HG03521 (cell line): Measurements from ENCODE around the gene COQ2.
A peak's percentile ranks its signal among the peaks of the same experiment; 100 is the strongest.
"Not testable (repeated sequence)": the region's sequence is repeated elsewhere in the genome, so short reads cannot be mapped to it uniquely, and the experiment has no call there.

ENCODE experiments used
- ATAC-seq: cut with Tn5 transposase; IDR thresholded peaks from one replicate; pipeline ENCODE4 v1.9.1; 2021; ENCODE audit warnings: mild to moderate bottlenecking, moderate library complexity; ENCODE audit not compliant: unreplicated experiment

Gene COQ2

GRCh38 chr4:83285055-83285407, 433 bp upstream of the COQ2 start:
- ATAC-seq, result no peak

GRCh38 chr4:83283181-83283580, 1.4 kb downstream of the COQ2 start:
- ATAC-seq, result no peak

GRCh38 chr4:83282049-83282535, 2.5 kb downstream of the COQ2 start:
- no peak for ATAC-seq

- peak; percentile 22 for ATAC-seq
Measured at GRCh38 chr4:83281307-83281706, 3.3 kb downstream of the COQ2 start.

- ATAC-seq, result peak; percentile 63
Measured at GRCh38 chr4:83276299-83277040, 8.1 kb downstream of the COQ2 start.

- ATAC-seq, result not testable (repeated sequence)
Measured at GRCh38 chr4:83273926-83274325, 10.7 kb downstream of the COQ2 start.

GRCh38 chr4:83272900-83273299, 11.7 kb downstream of the COQ2 start:
- ATAC-seq, result peak; percentile 77

- ATAC-seq, result no peak
Measured at GRCh38 chr4:83269256-83269655, 15.3 kb downstream of the COQ2 start.

- ATAC-seq, result no peak
Measured at GRCh38 chr4:83268491-83268890, 16.1 kb downstream of the COQ2 start.

GRCh38 chr4:83267830-83268475, 16.6 kb downstream of the COQ2 start:
- no peak for ATAC-seq

GRCh38 chr4:83267121-83267829, 17.3 kb downstream of the COQ2 start:
- no peak for ATAC-seq

- no peak for ATAC-seq
Measured at GRCh38 chr4:83266689-83267088, 17.9 kb downstream of the COQ2 start.

GRCh38 chr4:83263106-83263505, 21.5 kb downstream of the COQ2 start:
- ATAC-seq, result no peak

- no peak for ATAC-seq
Measured at GRCh38 chr4:83262682-83263081, 21.9 kb downstream of the COQ2 start.

- ATAC-seq, result no peak
Measured at GRCh38 chr4:83261307-83261706, 23.3 kb downstream of the COQ2 start.

GRCh38 chr4:83259586-83259985, 25.0 kb downstream of the COQ2 start:
- no peak for ATAC-seq

- no peak for ATAC-seq
Measured at GRCh38 chr4:83258461-83258860, 26.1 kb downstream of the COQ2 start.

- ATAC-seq, result no peak
Measured at GRCh38 chr4:83257811-83258210, 26.8 kb downstream of the COQ2 start.

- no peak for ATAC-seq
Measured at GRCh38 chr4:83255584-83255983, 29.0 kb downstream of the COQ2 start.

- ATAC-seq, result no peak
Measured at GRCh38 chr4:83252782-83253405, 31.7 kb downstream of the COQ2 start.

- no peak for ATAC-seq
Measured at GRCh38 chr4:83251447-83251830, 33.2 kb downstream of the COQ2 start.
